GM12801 (cell line): ENCODE measurements around the gene KCTD10.

ENCODE experiments used
- TF ChIP-seq, protein P1 (sequence below): IDR thresholded peaks from one replicate; pipeline ENCODE4 v1.5.1; 2011; ENCODE audit warnings: control low read depth; ENCODE audit not compliant: insufficient read length; ENCODE audit errors: extremely low read depth

KCTD10 gene

DNA sequence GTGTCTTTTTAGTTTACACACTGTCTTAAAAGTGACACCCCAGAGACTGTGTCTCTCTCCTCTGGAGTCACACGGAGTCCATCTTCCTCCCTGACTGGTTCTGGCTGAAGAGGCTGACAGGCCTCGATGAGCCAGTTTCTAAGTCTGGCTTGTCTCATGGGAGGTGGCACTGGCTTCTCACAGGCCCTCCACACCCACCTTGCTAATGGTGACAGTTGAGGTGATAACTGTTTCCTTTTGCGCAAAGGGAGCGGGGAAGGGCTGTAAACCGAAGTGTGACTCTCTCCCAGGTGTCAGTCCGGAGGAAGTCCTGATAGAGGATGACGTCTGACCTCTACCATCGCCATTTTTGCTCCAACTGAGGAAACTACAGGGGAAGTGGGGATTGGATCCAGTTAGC, 30.2 kb downstream of the KCTD10 start:
- TF ChIP-seq, protein P1, sequence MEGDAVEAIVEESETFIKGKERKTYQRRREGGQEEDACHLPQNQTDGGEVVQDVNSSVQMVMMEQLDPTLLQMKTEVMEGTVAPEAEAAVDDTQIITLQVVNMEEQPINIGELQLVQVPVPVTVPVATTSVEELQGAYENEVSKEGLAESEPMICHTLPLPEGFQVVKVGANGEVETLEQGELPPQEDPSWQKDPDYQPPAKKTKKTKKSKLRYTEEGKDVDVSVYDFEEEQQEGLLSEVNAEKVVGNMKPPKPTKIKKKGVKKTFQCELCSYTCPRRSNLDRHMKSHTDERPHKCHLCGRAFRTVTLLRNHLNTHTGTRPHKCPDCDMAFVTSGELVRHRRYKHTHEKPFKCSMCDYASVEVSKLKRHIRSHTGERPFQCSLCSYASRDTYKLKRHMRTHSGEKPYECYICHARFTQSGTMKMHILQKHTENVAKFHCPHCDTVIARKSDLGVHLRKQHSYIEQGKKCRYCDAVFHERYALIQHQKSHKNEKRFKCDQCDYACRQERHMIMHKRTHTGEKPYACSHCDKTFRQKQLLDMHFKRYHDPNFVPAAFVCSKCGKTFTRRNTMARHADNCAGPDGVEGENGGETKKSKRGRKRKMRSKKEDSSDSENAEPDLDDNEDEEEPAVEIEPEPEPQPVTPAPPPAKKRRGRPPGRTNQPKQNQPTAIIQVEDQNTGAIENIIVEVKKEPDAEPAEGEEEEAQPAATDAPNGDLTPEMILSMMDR: no peak

DNA sequence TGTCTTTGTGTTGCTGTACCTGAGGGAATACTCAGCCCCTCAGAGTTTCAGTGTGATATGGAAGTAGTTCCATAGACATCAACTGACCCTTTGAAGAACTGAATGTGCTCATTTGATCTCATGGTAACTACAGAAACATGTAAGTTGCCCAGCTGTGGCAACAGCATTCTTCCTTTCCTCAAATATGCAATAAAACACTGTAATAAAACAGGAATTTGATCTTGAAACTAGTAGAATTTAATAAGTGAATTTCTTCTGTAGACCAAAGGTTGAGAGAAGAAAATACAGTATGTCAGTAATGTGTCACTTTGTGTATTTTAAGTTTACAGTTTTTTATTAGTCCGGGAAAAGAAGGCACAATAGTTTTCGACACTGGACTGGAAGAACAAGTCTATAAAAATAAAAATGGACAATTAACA, 31.9 kb downstream of the KCTD10 start:
- TF ChIP-seq, protein P1: no peak

DNA sequence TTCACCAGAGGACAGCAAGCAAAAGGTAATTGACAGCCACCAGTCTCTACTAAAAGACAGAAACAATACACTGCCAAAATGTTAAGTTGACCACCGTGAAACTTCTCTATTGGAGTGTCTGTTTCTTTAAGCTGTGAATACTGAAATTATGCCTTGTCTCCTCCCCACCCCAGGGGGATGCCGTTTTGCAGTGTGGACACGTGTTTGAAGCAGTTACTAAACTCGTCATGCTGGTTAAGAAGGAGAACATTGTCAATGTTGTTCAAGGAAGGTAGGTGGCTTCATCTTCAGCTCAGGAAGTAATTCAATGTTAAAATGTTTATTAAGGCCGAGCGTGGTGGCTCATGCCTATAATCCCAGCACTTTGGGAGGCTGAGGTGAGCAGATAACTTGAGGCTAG, 32.8 kb downstream of the KCTD10 start:
- TF ChIP-seq, protein P1: no peak

DNA sequence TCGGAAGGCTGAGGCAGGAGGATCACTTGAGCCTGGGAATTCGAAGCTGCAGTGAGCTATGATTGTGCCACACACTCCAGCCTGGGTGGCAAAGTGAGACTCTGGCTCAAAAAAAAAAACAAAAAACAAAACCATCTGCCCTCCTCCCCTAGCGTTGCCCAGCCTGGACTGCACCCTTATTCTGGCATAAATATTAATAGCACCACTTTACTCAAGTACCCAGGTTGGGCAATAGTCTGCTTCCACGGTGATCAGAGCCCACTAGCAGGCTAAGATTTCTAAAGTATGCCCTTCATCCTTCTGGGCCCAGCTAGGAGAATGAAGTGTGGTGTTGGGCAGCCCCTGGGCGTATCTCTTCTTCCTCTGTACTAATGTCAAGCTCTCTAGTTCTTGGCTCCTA, 33.3 kb downstream of the KCTD10 start:
- TF ChIP-seq, protein P1: no peak

DNA sequence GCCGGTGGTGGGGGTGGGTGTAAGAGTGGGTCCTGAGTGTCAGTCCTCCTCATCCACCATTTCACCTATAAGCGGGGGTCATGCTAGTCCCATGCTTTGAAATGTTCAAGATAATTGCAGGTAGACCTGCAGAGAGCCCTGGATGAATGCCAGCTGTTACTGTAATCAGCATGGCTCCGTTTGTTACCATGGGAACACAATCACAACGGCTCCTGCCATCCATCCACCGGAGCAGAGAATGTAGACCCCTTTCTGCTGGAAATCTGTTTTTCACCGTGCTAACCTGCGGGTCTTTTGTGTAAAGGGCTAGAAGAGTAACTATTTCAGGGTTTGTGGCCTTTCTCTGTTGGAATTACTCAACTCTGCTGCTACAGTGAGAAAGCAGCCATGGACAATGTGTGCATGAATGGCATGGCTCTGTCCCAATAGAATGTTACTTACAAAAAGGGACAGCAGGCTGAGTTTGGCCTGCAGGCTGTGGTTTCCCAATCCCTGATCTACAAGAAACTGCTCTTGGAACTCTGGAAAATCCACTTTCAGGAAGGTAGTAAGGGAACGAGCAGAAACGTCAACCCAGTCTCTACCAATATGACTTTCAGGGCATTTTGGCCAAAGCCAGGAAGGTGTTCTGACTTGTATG, 36.1 kb downstream of the KCTD10 start:
- TF ChIP-seq, protein P1: no peak

DNA sequence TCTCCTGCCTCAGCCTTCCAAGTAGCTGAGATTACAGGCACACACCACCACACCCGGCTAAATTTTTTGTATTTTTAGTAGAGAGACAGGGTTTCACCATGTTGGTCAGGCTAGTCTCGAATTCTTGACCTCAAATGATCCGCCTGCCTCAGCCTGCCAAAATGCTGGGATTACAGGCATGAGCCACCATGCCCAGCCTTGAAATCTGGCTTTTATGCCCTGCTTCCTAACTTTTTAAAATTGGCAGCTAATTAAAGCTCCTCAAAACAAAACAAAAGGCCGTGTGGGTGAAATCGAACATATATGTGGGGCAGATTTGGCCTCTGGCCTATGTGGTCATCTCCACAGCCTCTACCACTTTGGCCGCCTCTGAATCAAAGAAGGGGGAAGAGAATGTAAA, 37.9 kb downstream of the KCTD10 start:
- TF ChIP-seq, protein P1: no peak

DNA sequence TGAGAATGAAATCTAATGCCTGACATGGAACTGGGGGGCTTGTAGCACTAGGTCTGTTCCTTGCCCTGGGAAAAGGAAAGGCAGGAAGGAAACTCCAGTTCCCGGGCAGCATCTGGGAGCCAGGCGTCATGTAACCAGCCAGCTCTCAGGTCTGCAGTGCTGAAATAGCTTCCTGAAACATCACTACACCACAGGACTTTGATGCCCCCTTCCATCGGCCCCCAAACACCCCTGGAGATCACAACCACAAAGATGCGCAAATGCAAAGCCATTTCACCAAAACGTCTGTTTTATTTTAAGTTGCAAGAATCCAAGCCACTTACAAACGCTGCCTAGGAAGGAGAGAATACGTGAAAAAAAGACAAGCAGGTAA, 40.9 kb downstream of the KCTD10 start:
- TF ChIP-seq, protein P1: no peak
